Superior temporal gyrus (tissue), 1 donor: ENCODE measurements around the gene KCNAB1.
"Not testable (repeated sequence)": the region's sequence is repeated elsewhere in the genome, so short reads cannot be mapped to it uniquely, and the experiment has no call there.

ENCODE experiments used
- DNase-seq: peaks from one replicate; pipeline ENCODE4 v3.0.0-alpha.2; 2016; ENCODE audit errors: extremely low spot score

The KCNAB1 gene

DNA sequence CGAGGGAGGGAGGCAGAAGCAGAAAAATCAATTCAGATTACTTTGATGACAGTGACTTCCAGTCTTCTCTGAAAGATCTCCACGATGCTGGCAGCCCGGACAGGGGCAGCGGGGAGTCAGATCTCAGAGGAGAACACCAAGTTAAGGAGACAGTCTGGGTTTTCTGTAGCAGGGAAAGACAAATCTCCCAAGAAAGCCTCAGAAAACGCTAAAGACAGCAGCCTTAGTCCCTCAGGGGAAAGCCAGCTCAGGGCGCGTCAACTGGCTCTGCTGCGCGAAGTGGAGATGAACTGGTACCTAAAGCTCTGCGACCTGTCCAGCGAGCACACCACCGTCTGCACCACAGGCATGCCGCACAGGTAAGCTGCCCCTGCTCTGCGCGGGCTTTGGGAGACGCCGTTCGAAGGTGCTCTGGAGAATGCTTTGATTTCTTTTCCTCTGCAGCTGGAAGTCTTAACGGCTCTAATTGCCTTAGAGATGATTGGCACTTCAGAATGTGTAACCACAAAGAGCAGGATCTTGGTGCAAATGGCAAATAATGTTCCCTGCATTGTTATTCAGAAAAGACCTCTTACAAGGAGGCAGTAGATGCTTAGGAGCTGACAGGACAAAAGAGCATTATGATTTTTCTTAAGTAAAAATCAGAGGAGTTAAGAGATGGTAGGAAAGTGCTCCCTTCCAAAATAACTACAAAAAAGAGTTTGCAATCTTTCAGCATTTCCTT lies at the start of gene KCNAB1:
TSS of gene KCNAB1 (plus strand) at position 51 of the 724 bp plus-strand sequence.
- DNase-seq, result no peak

DNA sequence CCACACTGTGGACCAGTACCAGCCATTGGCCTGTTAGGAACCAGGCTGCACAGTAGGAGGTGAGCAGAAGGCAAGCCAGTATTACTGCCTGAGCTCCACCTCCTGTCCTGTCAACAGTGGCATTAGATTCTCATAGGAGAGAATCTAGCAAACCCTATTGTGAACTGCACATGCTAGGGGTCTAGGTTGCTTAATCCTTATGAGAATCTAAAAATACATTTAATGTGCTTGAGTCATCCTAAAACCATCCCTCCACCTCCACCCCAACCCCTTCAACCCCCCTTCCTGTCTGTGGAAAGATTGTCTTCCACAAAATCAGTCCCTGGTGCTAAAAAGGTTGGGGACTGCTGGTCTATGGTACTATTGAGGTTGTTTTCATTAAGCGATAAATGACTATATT lies 49.3 kb upstream of the KCNAB1 start:
- DNase-seq, result no peak

DNA sequence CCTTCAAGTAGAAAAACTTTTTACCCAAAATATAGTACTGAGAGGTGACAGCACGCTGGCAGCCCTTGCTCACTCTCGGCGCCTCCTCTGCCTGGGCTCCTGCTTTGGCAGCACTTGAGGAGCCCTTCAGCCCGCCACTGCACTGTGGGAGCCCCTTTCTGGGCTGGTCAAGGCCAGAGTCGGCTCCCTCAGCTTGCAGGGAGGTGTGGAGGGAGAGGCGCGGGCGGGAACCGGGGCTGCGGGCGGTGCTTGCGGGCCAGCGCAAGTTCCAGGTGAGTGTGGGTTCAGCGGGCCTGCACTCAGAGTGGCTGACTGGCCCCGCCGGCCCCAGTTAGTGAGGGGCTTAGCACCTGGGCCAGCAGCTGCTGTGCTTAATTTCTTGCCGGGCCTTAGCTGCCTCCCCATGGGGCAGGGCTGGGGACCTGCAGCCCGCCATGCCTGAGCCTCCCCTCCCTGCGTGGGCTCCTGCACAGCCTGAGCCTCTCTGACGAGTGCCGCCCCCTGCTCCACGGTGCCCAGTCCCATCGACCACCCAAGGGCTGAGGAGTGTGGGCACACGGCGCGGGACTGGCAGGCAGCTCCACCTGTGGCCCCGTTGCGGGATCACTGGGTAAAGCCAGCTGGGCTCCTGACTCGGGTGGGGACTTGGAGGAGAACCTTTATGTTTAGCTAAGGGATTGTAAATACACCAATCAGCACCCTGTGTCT lies 47.3 kb upstream of the KCNAB1 start:
- not testable (repeated sequence) for DNase-seq

DNA sequence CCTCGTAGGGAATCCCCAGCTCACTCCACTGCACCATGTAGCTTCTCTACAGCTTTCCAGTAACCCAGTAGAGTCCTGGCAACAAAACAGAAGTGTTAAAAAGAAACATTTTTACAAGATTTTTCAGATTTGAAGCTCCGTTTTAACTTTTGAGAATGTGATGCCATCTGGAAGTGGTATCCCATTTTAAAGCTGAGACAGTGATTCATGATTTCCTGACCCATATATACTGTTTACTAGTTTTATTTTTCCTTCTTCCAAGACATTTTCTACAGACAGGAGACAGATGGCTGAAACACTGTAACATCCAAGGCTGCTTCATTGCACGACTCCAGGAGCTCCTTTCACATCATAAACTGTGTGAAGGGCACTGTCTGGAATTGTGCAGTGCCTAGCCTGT lies 30.3 kb upstream of the KCNAB1 start:
- DNase-seq, result peak; percentile 59

DNA sequence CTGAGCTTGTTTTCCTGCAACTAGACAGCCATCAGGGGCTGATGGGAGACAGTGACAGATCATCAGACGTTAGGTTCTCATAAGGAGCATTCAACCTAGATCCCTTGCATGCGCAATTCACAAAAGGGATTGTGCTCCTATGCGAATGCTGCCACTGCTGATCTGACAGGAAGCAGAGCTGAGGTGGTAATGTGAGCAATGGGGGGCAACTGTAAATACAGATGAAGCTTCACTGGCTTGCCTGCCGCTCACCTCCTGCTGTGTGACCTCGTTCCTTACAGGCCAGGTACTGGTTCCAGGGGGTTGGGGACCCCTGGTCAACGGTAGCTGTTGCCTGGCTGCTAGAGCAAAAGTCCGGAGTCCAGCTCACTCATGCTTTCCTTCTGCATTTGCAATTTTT lies 26.4 kb upstream of the KCNAB1 start:
- DNase-seq, result no peak

DNA sequence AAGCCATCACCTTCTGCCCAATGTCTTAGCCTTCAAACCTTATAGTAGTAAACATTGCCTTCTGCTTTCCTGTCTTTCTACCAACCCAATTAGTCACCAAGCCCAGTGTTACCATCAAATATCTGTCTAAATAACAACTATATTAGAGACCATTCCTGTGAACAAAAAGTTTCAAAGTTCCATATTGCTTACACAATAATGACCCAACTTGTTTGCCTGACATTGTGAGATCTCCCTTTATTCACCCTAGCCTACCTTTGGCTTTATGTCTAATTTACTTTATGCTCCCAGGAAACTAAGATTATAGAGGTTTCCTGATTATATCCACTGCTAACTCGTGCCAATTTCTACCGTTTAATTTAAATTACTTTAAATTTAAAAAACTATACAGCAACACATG lies 26.0 kb upstream of the KCNAB1 start:
- DNase-seq, result no peak

DNA sequence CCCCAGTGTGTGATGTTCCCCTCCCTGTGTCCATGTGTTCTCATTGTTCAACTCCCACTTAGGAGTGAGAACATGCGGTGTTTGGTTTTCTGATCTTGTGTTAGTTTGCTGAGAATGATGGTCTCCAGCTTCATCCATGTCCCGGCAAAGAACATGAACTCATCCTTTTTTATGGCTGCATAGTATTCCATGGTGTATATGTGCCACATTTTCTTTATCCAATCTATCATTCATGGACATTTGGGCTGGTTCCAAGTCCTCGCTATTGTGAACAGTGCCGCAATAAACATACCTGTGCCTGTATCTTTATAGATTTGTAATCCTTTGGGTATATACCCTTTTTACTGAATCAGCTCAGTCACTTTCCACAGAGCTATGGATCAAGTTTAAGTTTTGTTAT lies 24.7 kb upstream of the KCNAB1 start:
- DNase-seq, result not testable (repeated sequence)

DNA sequence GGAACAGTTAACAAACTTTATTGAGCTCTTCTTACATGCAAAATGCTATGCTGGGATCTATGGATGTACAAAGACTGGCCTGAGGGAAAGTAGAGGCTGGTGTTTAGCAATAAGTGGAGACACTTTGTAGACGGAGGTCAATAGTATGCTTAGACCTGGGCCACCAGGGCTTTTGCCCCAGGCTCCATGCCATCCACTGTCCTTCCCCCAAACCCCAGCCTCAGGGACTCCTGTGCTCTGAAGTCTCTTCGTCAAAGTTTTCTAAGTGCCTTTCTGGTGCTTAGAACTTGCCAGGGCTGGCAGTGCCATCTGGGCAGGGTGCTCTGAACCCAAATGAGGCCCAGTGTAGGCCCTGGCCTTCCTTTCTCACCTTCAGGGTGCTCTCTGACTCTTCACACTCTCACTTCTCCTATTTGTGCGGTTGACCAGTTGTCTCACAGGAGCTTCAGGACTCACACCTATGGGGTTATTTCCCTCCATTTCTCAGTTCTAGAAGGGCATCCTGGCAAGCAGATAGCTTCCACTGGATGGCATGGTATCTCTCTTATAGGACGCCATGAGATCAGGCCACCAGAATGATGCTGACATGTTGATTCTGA lies 21.8 kb upstream of the KCNAB1 start:
- no peak for DNase-seq

DNA sequence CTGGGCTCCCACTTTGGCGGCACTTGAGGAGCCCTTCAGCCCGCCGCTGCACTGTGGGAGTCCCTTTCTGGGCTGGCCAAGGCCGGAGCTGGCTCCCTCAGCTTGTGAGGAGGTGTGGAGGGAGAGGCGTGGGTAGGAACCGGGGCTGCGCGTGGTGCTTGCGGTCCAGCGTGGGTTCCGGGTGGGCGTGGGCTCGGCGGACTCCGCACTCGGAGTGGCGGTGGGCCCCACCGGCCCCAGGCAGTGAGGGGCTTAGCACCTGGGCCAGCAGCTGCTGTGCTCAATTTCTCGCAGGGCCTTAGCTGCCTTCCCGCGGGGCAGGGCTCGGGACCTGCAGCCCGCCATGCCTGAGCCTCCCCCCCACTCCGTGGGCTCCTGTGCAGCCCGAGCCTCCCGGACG lies 21.0 kb upstream of the KCNAB1 start:
- not testable (repeated sequence) for DNase-seq

DNA sequence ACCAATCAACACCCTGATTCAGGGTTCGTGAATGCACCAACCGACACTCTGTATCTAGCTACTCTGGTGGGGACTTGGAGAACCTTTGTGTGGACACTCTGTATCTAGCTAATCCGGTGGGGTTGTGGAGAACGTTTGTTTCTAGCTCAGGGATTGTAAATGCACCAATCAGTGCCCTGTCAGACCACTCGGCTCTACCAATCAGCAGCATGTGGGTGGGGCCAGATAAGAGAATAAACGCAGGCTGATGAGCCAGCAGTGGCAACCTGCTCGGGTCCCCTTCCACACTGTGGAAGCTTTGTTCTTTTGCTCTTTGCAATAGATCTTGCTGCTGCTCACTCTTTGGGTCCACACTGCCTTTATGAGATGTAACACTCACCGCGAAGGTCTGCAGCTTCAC lies 20.4 kb upstream of the KCNAB1 start:
- not testable (repeated sequence) for DNase-seq

DNA sequence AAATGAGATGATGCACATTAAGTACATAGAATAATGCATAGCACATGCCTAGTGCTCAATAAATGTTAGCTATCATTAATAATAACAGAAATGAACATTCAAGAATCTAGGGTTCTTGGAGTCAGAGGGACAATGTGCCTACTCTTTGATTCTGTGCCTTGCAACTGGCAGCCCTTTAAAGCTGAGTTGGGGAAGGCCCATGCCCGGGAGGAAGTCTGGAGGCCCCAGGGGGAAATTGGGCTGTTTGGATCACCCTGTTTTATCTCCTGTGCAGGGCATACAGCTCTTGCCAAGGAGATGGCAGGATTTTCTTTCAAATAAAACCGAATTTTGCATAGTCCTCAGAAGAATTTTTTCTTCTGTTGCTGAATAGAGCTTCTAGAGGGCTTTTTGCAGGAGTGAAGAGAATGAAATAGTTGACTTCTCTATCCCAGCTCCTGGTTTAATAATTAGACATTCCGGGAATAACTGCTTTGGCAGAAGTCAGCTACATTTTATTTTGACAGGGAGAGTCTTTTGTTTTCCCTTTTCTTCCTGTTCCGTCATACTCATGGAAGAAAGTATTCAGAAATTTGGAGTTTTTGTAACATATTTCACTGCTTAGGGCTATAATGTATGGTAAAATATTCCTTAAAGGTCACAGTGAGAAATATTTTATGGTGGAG lies 18.0 kb upstream of the KCNAB1 start:
- no peak for DNase-seq

DNA sequence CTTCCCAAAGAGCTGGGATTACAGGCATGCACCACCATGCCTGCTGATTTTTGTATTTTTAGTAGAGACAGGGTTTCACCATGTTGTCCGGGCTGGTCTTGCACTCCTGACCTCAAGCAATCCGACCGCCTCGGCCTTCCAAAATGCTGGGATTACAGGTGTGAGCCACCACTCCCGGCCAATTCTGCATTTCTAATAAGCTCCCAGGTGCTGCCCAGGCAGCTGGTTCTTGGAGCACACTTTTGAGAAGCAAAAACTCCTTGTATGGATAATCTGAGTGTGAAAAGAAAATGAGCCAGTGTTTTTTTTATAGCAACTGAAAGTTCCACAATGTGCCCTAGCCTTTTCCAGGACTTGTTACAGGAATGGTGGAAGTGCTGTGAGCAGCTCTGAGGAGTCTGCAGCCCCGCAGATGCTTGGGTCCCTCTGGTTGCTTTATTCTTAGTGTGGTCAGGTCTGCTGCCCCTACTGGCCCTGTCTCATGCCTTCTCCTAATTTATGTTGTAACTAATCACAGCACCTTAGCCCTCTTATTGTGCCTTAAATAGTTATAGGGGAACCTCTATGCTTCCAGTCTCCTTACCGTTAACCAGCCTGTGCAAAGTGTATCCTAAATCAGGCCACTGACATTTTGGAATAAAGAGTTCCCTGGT lies 13.5 kb upstream of the KCNAB1 start:
- DNase-seq, result no peak

DNA sequence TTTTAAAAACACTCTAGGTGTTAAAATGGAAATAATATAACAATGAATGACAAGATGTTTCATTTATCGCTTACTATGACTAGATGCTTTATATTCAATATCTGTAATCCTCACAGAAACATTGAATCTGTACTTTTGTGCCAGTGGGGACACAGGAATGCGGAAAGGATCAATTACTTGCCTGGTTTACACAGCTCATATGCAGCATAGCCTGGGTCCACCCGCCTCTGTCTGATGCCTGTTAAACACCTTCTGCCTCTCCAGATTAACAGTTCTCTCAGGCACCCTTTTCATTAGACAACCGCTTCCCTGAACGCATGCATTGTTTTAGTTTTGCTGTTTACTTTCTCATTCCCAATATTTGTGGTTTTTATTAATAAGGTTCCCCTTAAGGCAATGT lies 12.9 kb upstream of the KCNAB1 start:
- no peak for DNase-seq

DNA sequence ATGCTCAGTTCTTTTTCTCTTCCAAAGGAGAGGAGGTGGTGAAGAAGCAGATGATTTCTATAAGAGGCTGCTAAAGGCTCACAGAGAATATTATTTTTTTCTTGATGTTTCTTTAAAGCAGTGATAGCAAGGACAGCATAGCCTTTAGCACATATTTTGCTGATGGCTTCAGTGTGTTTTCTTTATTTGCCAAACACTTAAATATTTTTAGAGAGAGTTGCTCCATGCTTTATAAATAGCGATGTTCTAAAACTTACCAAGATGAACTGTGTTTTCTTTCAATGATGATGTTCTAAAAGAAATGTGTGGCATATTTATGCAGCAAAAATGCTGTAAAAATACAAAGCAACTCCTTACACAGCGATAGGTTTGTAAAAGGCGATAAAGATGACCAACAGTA lies 11.8 kb upstream of the KCNAB1 start:
- peak; percentile 40 for DNase-seq

DNA sequence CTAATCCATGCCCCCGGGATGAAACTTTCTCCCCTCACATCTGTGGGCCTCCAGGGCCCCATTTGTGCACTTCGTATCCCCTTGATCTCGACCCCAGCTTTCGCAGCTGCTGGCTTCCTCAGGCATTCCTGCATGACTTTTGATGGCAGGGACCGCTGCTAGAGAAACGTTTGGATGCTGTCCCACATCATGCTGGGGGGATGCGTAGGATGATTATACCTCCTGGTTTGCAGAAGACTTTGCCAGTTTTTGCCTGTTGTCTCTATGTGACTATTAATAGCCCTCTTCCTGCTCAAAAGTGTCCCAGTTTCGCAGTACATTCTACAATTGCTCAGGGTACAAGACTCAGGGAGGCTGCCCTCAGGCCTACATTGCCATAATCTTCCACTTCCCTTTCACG lies 10.4 kb upstream of the KCNAB1 start:
- DNase-seq, result peak; percentile 49

DNA sequence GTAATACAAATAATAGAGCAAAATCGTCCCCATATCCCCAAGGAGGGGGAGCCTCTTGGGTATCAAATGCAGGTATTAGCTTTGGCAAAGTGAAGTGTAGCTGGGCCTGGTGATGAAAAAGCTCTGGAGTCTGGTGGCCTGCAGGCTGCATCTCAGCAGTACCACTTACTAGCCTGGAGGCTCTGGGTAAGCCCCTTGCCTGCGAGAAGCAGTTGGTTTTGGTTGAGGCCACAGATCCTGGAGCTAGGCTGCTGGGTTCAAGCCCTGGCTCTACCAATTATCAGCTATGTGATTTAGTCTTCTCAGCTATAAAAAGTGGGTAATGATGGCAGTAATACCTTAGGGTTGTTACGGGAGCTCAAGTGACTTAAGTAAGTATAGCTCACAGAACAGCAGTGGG lies 6.1 kb downstream of the KCNAB1 start:
- DNase-seq, result no peak

DNA sequence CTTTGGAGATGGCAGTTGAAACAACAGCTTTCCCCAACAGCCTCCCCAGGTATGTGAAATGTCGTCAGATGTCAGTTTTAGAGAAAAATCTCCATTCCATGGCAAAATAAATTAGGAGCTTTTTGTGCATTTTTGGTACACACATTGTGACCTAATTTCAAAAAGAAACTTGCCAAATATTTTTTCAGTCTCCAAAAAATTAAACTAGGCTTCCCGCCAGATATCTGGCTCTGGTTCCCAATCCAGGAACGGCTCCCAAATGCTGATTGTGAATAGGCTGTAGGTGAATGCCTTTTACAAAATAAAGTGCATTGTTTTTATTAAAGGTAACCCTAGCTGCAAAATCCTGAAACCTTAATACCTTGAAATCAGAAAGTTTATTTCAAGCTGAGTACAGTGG lies 10.9 kb downstream of the KCNAB1 start:
- no peak for DNase-seq

DNA sequence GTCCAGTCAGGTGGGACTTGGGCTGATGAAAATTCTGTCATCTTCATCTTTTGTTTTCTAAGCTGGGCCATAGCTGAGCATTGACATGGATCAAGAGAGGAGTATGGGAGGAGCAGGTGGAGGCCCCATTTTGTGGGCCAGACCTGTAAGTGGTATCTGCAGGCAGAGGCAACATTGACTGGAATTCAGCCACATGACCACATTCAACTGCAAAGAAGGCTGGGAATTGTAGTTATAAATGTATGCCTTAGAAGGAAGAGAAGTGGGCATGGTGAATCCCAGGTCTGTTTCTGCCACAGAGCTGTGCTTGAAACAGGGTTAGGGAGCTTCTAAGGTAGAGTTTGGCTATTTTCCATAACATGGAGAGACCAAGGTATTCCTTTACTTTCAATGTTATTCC lies 11.4 kb downstream of the KCNAB1 start:
- no peak for DNase-seq

DNA sequence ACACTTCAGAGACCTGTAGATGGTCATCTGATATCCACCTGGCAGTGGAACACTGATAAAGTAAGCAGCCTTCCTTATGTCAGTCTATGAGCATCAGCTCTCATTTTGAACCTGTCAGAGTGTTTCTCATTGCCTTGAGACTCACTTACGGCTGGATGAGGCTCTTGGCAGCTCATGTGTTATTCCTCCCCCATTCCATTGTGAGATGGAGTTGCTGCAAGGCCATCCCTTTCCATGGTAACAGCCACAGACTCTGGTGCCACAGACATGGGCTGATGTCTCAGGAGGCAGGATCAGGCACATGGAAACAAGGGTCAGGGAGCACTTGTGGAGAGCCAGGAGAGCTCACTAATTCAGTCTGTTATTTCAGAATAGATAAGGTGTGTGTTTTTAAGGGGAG lies 11.9 kb downstream of the KCNAB1 start:
- no peak for DNase-seq

DNA sequence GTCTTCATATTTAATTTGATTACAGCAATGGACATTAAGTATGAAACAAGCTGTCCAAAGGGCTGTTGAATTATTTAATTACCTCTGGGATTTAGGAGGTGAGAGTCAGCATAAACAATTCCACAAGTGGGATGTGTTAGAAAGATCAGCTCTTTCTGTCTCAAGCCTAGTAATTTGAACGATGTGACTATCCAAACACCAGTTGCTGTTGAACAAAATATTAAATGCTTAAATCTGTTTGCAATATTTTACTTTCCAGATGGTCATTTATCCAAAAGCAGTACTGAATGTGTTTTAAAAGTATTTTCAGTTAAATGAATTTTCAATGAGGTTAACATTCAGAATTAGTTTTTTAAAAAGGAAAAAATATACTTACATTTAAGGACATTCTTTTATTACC lies 12.7 kb downstream of the KCNAB1 start:
- no peak for DNase-seq

DNA sequence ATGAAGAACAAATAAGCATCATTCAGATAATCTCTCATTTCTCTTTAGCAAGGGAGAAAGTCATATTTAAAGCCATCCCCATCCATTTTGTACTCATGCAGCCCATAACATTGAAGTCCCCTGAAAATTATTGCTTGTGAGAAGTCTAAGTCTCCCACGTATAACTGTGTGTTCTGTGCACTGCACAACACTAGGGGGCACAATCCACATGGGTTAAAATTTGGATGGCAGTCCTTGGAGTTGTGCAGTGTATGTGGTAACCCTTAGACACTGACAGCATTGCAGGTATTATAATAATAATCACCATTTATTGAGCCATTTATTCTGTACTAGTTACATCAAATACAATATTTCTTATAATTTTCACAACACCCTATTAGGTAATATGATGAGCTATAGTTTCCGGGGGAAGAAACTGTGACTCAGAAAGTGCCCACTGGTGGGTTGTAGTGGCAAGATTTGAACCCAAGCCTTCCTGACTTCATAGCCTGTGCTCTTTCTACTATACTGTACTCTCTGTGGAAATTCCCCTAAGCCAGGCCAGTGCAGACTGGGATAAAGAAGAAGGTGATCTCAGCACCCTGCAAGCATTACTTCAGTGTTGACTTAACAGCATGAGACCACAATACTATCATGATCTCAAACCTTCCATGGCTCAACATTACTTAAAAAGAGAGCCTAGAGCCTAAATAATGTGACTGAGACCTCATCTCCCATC lies 15.7 kb downstream of the KCNAB1 start:
- DNase-seq, result no peak
